ENCODE results near the gene DST.

The DST gene

GRCh38 chr6:56516003-56516402, 126.7 kb downstream of the DST start:
- H3K27ac ChIP-seq = no peak overlapping the region
- no peak for TF ChIP-seq ZFX (IDR thresholded peaks at IDR 0.05; ENCODE audit: borderline replicate concordance)
- TF ChIP-seq, protein P1, sequence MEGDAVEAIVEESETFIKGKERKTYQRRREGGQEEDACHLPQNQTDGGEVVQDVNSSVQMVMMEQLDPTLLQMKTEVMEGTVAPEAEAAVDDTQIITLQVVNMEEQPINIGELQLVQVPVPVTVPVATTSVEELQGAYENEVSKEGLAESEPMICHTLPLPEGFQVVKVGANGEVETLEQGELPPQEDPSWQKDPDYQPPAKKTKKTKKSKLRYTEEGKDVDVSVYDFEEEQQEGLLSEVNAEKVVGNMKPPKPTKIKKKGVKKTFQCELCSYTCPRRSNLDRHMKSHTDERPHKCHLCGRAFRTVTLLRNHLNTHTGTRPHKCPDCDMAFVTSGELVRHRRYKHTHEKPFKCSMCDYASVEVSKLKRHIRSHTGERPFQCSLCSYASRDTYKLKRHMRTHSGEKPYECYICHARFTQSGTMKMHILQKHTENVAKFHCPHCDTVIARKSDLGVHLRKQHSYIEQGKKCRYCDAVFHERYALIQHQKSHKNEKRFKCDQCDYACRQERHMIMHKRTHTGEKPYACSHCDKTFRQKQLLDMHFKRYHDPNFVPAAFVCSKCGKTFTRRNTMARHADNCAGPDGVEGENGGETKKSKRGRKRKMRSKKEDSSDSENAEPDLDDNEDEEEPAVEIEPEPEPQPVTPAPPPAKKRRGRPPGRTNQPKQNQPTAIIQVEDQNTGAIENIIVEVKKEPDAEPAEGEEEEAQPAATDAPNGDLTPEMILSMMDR (IDR thresholded peaks at IDR 0.05) = no peak

DNA sequence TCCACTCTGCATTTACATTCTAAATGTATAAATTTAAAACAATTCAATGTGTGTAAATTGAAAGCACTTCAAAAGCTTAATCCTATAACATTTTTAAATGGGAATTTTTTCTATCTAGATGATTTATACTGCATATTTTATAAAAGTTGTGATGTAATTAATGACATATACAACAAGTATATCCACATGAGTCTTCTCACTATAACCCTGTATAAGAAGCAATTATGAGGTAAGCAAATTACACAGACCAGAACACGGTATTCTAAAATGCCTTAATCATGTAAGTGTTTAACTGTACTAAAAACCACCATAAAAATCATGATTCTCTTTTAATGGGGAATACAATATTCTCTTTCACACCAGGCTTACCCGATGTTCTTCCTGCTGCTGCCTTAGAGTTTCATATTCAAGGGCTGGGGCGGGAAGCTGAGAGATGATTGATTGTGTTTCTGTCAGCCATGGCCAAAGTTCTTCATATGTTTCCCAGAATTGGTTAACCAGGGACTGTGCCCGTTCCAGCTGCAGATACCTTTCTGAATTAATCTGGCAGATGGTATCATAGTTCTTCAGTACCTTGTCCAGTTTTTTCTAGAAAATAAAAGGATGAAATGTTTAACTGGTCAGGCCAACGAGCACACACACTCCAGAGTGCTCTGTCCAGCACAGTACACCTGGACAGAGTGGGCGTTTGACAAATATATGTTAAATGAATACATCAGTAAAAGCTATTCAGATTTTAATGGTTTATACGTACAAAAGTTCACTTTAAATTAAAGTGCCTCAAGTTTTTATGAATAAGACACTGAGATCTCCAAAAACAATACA, 127.4 kb downstream of the DST start:
- H3K27ac ChIP-seq = no peak overlapping the region
- TF ChIP-seq, protein P1 (IDR thresholded peaks at IDR 0.05) = no peak
- TF ChIP-seq ZFX (IDR thresholded peaks at IDR 0.05; ENCODE audit: borderline replicate concordance) = no peak

- H3K27ac ChIP-seq = no peak overlapping the region
Measured at GRCh38 chr6:56514395-56514794, 128.3 kb downstream of the DST start.

GRCh38 chr6:56513631-56514030, 129.1 kb downstream of the DST start:
- TF ChIP-seq, protein P1 (IDR thresholded peaks at IDR 0.05) = no peak
- no peak for TF ChIP-seq ZFX (IDR thresholded peaks at IDR 0.05; ENCODE audit: borderline replicate concordance)

More at GRCh38 chr6:56514395-56514794, 128.3 kb downstream of the DST start:
- no peak for TF ChIP-seq ZFX (IDR thresholded peaks at IDR 0.05; ENCODE audit: borderline replicate concordance)
- TF ChIP-seq, protein P1 (IDR thresholded peaks at IDR 0.05) = no peak

GRCh38 chr6:56511591-56511990, 131.1 kb downstream of the DST start:
- TF ChIP-seq, protein P1 (IDR thresholded peaks at IDR 0.05) = no peak
- no peak for TF ChIP-seq ZFX (IDR thresholded peaks at IDR 0.05; ENCODE audit: borderline replicate concordance)
- no peak overlapping the region for H3K27ac ChIP-seq

More at GRCh38 chr6:56513631-56514030, 129.1 kb downstream of the DST start:
- no peak overlapping the region for H3K27ac ChIP-seq

GRCh38 chr6:56510984-56511531, 131.6 kb downstream of the DST start:
- H3K27ac ChIP-seq = no peak overlapping the region
- no peak for TF ChIP-seq ZFX (IDR thresholded peaks at IDR 0.05; ENCODE audit: borderline replicate concordance)
- TF ChIP-seq, protein P1 (IDR thresholded peaks at IDR 0.05) = no peak

DNA sequence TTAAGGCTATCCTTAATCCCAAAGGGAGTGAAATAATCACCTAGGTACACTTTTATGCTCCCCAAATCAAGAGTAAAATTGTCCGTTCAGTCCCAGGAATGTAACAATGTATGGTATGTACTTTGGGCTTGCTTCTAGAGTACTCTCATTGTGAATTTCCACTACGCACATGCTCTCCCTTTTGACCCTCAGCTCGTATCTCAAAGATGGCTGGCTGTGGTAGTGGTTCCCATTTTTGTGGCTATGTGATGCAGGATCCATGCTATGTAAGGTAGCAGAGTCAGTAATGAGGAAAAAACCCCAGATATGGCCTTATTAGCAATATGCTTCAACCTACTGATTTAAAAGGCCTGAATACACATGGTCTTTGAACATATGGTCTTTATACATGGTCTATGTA, 133.7 kb downstream of the DST start:
- no peak overlapping the region for H3K27ac ChIP-seq
- no peak for TF ChIP-seq ZFX (IDR thresholded peaks at IDR 0.05; ENCODE audit: borderline replicate concordance)
- TF ChIP-seq, protein P1 (IDR thresholded peaks at IDR 0.05) = no peak
